Right lobe of liver (tissue), 6 donors: ENCODE results near the gene TTC23L. TPM values are rescaled to one million over a fixed set of nuclear protein-coding genes. Genes with fewer than 3 reads are reported as not detected.

Source experiments
- ATAC-seq, 4 donors: fragments of 200-7000 bp; cut with Tn5 transposase; one replicate each; pipeline ENCODE4 v1.9.1; 2020; ENCODE audit warnings: mild to moderate bottlenecking in 4 of 4, moderate library complexity in 4 of 4
- DNase-seq, 3 donors: peaks; one replicate each; pipeline ENCODE4 v3.0.0-alpha.2; 2020
- H3K27ac ChIP-seq, 3 donors: fragments of 200-600 bp; one replicate each; pipeline ENCODE4 v1.8.0; 2022
- H3K27me3 ChIP-seq, 2 donors: fragments of 200-600 bp; one replicate each; pipeline ENCODE4 v1.8.0; 2022
- H3K36me3 ChIP-seq, 4 donors: fragments of 200-600 bp; sonication (generic) in 1 of 4; one replicate each; pipeline versions ENCODE4 v1.5.1 to v1.8.0; 2017 to 2022; ENCODE audit warnings: control low read depth in 1 of 4
- H3K4me1 ChIP-seq, 4 donors: fragments of 200-600 bp; sonication (generic) in 1 of 4; one replicate each; pipeline versions ENCODE4 v1.5.1 to v1.8.0; 2017 to 2022; ENCODE audit warnings: control low read depth in 1 of 4
- H3K4me3 ChIP-seq, 3 donors: fragments of 200-600 bp; one replicate each; pipeline ENCODE4 v1.8.0; 2022
- H3K9me3 ChIP-seq, 4 donors: fragments of 200-600 bp; sonication (generic) in 1 of 4; one replicate each; pipeline versions ENCODE4 v1.5.1 to v1.8.0; 2017 to 2022; ENCODE audit warnings: control low read depth in 1 of 4
- POLR2A ChIP-seq: fragments of 450-650 bp; IDR thresholded peaks from one replicate; pipeline ENCODE4 v1.6.1; 2017; ENCODE audit warnings: antibody characterized with exemption, mild to moderate bottlenecking
- WGBS: methylation state at CpG from one replicate; pipeline ENCODE4 v1.1.6; 2018; ENCODE audit warnings: low coverage, low lambda C conversion rate; ENCODE audit not compliant: insufficient coverage; ENCODE audit errors: missing lambda C conversion rate; 5-methylcytosine and 5-hydroxymethylcytosine counted together
- intact Hi-C, 2 donors: fragments of 100-400 bp; cut with DNase I; formaldehyde crosslinking; loops; one replicate each; pipeline versions ENCODE4 v1.11.2 to v1.14.1; 2022
- total RNA-seq, 6 experiments: library from RNA; depleted of rRNA in 2 of 6; stranded (reverse); fragments of >200 nt in 2 of 6; fragmentation: NEBNext Ultra II Directional in 3 of 6; extraction: Animal tissue kit (Norgen Biotek cat#: 25700) in 3 of 6; gene quantifications; one replicate each; pipeline versions ENCODE4 v1.1.0 to v1.2.4, GENCODE V29; 2016 to 2023
- TF ChIP-seq, protein P1 (sequence below), 4 donors: fragments of 200-600 bp in 3 of 4; fragments of 450-650 bp in 1 of 4; IDR thresholded peaks; one replicate each; pipeline versions ENCODE4 v1.5.1 to v1.8.0; 2016 to 2022; ENCODE audit warnings: antibody characterized with exemption in 4 of 4, mild to moderate bottlenecking in 2 of 4
- donor health status: DM: no; HTN: yes; CAD: no.
- donor health status: DM: no; HTN: no; CAD: no.
- donor health status: DM: no; HTN: no; CAD: no.
- donor health status: DM: no; HTN: yes; CAD: no.
- donor health status: DM: no; HTN: yes; CAD: no.

TTC23L gene
- total RNA-seq, 6 experiments from 2014 or later: 0.15 to 0.51 TPM; not detected in 4

DNA sequence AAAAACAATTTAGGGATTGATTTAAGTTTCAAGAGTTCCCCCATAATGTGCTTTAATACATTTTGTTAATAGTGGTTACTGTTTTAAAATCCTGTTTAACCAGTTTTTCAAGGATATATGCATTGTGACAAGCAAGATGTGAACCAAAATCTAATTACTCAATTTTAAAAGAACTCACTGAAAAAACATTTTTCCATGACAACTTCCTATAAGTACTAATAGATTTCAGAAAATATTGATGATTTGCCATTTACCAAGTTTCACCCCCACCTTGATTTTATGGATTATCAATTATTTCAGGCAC is 85.5 kb downstream of the TTC23L start:
- Histone ChIP-seq H3K27me3 (no peaks in the 10 kb centered on the region), H3K36me3 (peaks cover 4 to 68% (median 23%) of the 10 kb centered on the region in 4 donors), H3K27ac (no peak overlapping the region), H3K9me3 (no peaks in the 10 kb centered on the region), H3K4me1 (peaks cover 0 to 5% (median 0%) of the 10 kb centered on the region in 4 donors), H3K4me3 (no peak overlapping the region)
- intact Hi-C loops: no loop called here
- DNase-seq (no peak), ATAC-seq (no peak)
- TF ChIP-seq POLR2A: no peak
- TF ChIP-seq, protein P1, sequence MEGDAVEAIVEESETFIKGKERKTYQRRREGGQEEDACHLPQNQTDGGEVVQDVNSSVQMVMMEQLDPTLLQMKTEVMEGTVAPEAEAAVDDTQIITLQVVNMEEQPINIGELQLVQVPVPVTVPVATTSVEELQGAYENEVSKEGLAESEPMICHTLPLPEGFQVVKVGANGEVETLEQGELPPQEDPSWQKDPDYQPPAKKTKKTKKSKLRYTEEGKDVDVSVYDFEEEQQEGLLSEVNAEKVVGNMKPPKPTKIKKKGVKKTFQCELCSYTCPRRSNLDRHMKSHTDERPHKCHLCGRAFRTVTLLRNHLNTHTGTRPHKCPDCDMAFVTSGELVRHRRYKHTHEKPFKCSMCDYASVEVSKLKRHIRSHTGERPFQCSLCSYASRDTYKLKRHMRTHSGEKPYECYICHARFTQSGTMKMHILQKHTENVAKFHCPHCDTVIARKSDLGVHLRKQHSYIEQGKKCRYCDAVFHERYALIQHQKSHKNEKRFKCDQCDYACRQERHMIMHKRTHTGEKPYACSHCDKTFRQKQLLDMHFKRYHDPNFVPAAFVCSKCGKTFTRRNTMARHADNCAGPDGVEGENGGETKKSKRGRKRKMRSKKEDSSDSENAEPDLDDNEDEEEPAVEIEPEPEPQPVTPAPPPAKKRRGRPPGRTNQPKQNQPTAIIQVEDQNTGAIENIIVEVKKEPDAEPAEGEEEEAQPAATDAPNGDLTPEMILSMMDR (IDR thresholded peaks at IDR 0.05): no peak

DNA sequence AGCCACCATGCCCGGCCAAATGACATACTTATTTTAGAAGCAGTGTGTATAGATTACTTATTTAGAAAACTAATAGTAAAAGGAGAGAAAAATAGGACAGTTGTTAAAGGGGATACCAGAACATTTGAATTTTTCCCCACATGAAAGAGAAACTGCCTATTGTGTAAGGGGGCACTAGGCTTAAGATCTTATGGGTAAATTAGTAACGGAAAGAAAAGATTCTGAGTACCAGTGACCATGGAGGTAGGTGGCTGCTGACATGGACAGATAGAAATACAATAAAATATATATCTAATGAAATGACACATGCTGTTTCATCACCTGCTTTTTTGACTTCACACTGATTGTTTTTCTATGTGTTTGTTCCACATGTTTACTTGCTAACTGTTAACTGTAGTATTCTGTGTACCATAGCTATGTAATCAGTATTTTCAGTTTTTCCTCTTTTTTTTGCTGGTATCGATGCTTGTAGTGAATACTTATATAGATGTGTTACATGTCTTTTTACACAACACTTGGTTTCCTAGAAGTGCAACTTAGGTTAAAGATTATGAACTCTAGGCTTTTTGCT is 87.4 kb downstream of the TTC23L start:
- intact Hi-C loops: no loop called here
- peaks cover 0 to 51% (median 20%) of the 10 kb centered on the region in 4 donors for H3K36me3 ChIP-seq

DNA sequence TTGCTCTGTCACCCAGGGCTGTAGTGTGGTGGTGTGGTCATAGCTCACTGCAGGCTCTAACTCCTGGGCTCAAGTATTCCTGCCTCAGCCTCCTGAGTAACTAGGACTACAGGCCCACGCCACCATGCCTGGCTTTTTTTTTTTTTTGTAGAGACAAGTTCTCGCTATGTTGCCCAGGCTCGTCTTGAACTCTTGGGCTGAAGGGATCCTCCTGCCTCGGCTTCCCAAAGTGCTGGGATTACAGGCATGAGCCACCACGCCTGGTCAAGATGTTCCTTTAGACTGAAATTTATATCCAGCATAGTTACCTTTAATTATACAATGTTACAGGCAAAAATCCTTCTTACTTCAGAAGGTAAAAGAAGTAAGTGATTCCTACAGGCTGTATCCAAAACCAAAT is 88.8 kb downstream of the TTC23L start:
- H3K4me1 ChIP-seq: peaks cover 0 to 17% (median 8%) of the 10 kb centered on the region in 4 donors
- H3K4me3 ChIP-seq: no peak overlapping the region
- H3K9me3 ChIP-seq: no peaks in the 10 kb centered on the region
- no peak overlapping the region for H3K27ac ChIP-seq
- no peak for ATAC-seq
- intact Hi-C loops: no loop called here
- TF ChIP-seq POLR2A: no peak
- TF ChIP-seq, protein P1 (IDR thresholded peaks at IDR 0.05): no peak
- peaks cover 0 to 37% (median 15%) of the 10 kb centered on the region in 4 donors for H3K36me3 ChIP-seq
- 94% methylated on average over 5 of the region's 5 CpGs for WGBS
- no peaks in the 10 kb centered on the region for H3K27me3 ChIP-seq
- DNase-seq: no peak

More for the DNA sequence above, 87.4 kb downstream of the TTC23L start:
- 93% methylated on average over 3 of the region's 3 CpGs for WGBS
- DNase-seq (no peak), ATAC-seq (no peak)
- Histone ChIP-seq H3K27me3 (no peaks in the 10 kb centered on the region), H3K4me1 (peaks cover 0 to 17% (median 6%) of the 10 kb centered on the region in 4 donors), H3K4me3 (no peak overlapping the region), H3K27ac (no peak overlapping the region), H3K9me3 (no peaks in the 10 kb centered on the region)
- TF ChIP-seq POLR2A: no peak
- TF ChIP-seq, protein P1 (IDR thresholded peaks at IDR 0.05): no peak

DNA sequence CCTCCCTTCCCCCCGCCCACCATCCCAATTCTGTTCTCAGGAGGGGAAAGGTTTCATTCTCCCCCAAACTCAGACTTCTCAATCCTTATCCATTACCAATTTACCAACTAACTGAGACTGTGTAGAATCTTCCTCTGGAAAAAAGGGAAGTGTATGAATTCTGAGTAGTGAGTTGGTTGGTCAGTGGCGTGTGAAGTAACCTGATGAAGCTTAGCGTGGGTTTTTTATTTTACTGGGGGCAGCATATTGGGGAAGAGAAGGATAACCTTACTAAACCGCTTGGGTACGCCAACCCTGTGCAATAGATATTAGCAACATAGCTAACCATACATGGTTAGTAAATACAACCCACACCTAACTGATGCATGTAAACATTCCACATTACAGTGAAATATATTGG is 89.3 kb downstream of the TTC23L start:
- Histone ChIP-seq H3K27me3 (no peaks in the 10 kb centered on the region), H3K27ac (no peak overlapping the region), H3K4me3 (no peak overlapping the region), H3K4me1 (peaks cover 0 to 17% (median 8%) of the 10 kb centered on the region in 4 donors), H3K36me3 (peaks cover 0 to 32% (median 12%) of the 10 kb centered on the region in 4 donors), H3K9me3 (no peaks in the 10 kb centered on the region)
- intact Hi-C loops: no loop called here
- DNase-seq (no peak), ATAC-seq (no peak)
- no peak for TF ChIP-seq POLR2A
- TF ChIP-seq, protein P1 (IDR thresholded peaks at IDR 0.05): no peak
- WGBS: 91% methylated on average over 5 of the region's 5 CpGs
